Measurements from ENCODE around the gene TBC1D24. TPM values are rescaled to one million over a fixed set of nuclear protein-coding genes. Genes with fewer than 3 reads are reported as not detected.

Gene TBC1D24
- total RNA-seq, 1 experiment from 2014 or later: 18.0 TPM

DNA sequence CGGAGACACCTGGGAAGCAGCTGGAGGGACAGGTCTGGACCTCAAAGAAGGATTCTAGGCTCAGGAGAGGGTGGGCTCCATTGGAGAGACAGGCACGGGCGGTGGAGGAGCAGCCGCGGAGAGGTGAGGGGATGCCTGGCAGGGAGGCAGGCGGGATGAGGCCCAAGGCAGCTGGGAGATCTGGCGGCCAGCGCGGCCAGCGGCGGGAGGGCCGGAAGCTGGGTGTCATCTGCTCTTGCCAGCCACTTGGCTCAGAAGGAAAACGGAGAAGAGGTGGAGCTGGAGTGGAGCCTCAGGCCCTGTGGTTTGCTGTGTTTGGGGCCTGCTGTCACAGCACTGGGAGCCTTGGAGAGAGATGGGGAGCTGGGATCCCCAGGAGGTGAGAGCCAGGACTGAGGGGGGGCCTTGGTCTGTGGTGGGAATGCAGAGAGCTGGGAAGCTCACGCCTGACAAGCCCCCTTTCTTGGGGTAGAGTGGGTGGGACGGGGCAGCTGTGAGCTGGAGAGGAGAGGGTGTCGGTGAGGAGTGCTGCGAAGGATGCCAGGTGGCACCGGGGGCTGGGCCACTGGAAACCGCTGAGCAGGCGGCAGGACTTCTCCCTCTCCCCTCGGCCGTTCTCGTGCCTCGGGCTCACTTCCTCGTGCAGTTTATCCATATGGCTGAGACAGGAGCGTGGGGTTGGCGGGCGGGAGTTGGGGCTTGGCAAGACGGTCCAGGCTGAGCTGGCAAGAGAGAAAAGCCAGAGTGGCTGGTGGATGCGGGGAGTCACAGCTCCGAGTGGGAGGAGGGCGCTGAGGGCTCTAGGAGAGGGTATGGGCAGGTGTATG, 8.0 kb downstream of the TBC1D24 start:
- DNase-seq (ENCODE audit: low spot score): no peak

DNA sequence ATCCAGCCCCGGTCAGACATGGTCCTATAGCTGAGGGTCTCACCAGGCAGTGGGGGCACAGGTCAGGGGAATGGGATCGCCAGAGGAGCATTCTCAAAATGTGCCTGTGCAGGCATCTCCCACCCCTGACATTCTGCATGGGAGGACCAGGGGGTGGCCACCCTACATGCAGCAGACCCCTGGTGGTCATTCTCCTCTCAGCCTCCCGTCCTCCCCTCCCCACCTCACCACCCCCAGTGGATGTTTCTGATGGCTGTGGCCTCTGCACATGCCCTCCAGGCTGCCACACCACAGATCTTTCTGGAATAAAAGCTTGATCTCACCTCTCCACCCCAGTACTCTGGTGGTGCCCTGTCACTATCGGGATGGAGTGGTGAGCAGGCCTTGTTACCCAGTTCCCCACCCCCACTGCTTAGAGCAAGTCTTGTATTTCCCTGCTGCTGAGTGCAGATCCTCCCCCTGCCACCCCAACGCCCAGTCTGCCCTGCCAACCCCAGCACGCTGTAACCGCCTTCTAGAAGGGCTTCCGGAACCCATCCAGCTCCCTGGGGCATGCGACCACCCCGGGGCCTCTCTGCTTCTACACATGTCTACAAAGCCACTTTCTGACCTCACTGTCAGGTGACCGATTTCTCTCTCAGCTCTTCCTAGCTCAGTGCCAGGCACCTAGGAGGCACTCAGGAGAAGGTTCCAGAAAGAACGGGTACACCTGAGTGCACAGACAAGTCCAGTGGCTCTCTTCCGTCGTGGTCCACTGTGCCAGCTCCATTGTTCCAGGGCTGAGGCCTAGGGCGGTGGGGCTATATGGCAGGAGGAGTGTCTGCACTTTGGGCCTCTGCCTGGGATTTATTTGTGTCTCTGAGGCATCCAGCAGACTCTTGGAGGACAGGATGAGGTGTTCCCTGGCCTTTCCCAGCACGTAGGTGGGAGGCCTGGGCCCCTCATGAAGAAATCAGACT, 9.3 kb downstream of the TBC1D24 start:
- no peak for DNase-seq (ENCODE audit: low spot score)

DNA sequence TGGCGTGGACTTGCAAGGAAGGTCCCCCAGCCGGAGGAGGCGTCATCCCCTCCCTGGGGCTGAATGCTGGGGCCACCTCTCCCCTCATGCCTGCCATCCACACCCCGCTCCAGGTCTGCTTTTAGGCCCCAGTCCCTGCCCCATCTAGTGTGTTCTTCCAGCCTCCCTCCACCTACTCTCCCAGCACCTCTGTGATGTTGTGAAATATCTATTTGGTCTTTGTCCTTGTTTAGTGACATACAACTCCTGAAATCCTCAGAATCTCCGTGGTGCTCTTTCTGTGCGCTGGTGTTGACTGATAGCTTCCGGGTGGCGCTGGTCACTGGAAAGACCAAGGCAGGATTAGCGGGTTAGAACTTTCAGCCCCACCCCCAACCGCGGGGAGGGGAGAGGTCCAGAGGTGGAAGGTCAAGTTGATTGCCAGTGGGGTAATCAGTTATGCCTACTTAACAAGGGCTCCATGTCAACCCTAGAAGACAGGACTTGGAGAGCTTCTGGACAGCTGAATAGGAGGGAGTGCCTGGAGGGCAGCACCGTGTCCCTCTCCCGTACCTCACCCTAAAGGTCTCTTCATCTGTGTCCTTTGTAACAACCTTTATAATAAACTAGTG, 10.1 kb downstream of the TBC1D24 start:
- DNase-seq (ENCODE audit: low spot score): no peak

DNA sequence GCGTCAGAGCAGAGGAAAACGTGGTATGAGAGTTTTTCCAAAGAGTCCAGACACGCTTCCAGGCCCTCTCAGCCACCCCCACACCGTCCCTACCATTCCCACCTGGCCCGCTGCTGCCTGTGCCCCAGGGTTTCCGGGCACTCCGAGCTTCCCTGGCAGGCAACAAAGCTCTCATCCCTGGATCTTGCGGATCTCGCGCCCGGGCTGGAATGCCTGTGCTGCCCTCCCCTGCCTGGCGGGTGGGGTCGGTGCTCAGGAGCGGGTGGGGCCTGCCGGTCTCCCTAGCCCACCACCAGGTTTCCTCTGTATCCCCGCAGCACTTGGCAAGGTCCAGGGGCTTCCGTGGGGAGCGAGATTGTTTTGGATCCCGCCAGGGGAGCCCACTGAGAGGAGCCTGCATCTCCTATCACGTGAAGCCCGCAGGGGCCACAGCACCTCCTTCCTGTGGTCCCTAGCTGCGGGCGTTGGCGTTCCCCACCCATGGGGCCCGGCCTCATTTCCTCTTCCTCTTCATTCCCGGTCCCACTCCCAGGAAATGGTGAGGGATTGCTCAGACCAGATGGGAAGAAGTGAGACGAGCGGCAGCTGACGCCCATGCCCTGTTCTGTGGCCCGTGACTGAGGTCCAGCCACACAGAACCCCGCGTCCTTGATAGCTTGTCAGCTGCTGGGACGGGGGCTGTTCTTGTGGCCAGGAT, 11.0 kb downstream of the TBC1D24 start:
- no peak for DNase-seq (ENCODE audit: low spot score)

DNA sequence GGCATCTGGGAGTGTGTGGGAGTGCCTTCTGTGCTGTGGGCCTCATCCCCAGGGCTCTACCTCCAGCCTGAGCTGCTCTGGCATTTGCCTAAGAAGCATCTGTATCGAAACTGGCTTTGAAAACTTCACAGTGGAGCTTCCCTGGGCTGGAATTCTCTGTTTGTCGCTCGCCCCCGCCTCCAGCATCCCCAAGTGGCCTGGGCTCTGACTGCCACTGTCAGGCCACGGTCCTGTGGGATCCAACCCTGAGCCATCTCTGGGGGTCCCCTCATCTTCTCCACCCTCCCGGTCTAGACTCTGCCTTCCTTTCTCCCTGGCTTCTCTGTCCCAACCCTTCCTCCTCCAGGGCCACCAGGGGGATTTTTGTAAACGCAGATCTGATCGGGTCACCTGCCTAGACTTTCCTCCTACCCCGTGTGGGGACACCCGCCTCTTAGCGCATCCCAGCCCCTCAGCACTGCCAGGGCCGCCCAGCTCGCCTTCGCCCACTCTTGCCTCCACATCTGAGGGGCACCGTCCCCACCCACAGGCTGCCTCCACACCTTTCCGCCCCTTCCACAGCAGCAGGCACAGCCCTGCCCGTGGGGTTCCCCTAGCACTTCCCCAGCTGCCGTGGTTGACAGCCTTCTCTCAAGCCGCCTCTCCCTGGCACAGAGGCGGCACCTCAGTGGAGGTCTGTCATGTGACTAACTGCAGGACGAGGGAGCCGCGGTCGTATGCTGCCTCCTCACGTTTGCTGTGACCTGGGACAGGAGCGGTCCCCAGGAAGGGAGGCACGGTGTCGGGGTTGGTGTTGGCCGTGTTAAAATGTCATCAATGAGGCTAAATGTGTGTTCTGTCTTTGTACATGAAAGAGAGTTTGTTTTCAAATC, 12.0 kb downstream of the TBC1D24 start:
- no peak for DNase-seq (ENCODE audit: low spot score)

DNA sequence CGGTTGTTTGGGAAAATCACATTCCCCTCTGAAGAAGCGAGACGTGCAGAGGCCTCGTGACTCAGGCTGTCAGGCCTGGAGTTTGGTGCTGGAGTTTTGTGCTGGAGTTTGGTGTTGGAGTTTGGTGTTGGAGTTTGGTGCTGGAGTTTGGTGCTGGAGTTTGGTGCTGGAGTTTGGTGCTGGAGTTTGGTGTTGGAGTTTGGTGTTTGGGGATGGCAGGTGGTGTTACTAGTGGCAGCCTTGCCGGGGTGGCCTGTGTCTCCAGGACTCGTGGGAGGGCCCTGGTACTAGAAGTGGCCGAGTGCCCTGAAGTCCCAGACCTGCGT, 12.6 kb downstream of the TBC1D24 start:
- no peak for DNase-seq (ENCODE audit: low spot score)

DNA sequence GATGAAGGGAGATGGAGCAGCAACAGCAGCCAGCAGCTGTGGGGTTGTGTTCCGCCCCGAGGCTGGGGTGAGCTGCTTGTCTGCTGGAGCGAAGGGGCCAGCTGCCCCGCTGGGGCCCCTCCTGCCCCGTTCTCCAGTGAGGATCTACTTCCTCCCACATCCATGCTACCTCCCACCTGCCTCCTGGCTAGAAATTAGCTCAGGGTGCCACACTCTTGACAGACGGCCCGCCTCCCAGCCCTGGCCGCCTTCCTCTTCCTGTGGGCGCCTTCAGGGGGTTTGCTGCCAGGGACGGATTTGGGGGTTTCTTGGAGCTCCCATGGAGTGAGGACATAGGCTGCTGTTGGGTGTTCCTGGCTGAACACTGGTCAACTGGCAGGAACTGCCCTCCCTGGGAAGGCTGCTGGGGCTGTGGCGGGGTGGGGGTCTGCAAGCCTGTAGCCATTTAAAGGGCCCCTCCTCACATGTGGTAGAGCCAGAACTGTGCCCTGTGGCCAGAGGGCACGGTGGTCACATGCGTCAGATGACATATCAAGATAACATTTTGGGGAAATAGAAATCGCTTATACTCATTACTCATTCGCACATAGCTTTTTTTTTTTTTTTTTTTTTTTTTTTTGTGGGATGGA, 13.1 kb downstream of the TBC1D24 start:
- DNase-seq (ENCODE audit: low spot score): no peak

DNA sequence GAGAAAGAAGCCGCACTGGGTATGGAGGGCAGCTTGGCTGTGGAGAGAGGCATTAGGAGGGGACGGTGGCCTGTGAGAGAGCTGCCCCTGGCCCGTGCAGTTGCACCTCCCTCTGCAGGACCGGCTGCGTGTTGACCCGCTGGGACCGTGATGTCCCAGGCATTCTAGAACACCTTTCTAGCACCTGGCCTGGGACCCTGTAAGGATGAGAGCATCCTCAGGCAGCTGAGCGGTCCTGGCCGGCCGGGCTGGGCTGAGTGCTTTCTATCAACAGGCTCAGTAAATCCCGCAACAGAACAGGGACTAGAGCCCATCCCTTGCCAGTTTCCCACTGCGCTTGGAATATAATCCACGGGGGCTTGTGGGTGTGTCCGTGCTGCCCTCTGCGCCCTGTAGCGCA, 14.7 kb downstream of the TBC1D24 start:
- no peak for DNase-seq (ENCODE audit: low spot score)

DNA sequence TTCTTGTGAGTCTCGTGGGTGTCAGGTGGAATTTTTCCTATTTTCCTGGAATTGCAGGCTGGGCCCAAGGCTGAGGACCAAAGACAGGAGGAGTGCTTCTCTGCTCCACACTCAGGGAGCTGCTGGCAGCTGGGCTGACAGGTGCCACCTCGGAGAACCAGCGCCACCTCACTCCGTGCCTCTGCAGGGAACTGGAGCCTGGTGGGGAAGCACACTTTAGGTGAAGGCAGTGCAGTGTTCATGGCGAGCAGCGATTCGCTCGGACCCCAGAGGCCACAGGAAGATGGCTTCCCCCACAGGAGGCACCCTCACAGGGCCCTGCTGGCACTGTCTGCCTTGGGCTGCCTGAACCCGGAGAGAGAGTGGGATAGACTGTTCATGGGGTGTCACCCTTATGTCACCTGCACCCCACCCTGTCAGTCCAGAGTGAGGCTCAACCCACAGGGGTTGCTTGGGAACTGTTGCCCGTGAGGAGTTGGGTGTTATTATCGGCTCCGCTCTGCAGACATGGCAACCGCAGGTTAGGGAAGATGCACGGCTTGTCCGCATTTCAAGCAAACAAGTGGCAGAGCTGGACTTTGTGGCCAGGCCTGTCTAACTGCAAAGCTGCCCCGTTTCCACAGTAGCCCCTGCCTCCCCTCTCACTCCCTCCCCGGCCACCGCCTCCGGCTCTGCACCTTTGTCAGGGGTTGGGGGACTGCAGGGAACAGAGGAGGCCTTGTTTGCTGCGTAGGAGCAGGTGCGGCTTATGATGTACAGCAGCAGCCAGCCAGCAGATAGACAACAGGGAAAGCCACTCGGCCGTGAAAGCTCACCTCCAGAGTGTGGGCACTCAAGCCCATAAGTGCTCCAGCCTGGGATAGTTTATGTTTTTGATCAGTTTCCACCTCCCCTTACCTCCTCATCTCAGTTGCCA, 15.5 kb downstream of the TBC1D24 start:
- no peak for DNase-seq (ENCODE audit: low spot score)

DNA sequence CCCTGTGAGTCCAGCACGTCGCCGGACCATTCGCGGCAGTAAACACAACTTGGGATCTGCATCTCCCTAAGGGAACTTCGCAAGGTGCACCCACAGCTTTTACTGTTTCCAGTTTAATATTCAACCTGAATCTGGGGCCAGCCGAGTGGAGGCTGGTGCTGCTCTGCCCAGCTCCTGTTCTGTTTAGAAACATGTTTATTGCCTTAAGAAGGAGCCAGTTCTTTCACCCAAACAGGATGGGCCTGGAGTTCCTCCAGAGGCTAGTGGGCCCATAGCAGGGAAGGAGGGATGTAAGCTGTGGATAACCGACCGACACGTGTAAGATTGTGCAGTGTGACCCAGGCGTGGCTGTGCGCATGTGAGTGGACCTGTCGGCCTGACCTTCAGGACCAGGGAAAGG, 17.4 kb downstream of the TBC1D24 start:
- DNase-seq (ENCODE audit: low spot score): no peak

DNA sequence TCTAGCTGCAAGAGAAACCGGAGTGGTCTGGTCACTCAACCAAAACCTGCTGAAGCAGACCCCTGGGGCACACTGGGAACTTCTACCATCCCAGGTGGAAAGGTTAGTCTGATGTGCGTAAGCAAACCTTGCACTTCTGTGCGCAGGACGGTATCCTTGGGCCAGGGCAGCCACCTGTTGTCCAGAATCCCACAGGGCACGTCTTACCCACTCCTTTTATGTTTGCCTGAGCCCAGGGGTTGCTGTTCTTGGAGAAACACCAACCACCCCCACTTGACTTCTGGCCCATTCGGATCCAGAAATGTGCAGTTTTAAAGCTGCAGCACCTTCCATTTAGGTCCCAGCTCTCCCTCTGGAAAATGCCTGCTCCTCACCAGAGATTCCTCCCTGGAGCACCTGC, 18.7 kb downstream of the TBC1D24 start:
- DNase-seq (ENCODE audit: low spot score): no peak

DNA sequence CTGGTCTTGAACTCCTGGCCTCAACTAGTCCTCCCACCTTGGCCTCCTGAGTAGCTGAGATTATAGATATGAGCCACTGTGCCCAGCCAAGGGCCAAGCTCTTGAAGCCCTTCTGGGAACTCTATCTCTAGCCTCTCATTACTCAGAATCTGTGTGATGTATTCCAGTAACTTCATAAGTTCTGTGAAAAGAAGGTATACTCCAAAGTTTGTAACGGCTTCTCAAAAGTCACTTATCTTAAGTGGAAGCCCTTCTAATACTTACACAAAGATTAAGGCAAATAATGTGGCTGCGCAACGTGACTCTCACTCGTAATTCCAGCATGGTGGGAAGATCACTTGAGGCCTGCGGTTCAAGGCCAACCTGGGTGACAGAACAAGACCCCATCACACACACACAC, 19.7 kb downstream of the TBC1D24 start:
- no peak for DNase-seq (ENCODE audit: low spot score)

DNA sequence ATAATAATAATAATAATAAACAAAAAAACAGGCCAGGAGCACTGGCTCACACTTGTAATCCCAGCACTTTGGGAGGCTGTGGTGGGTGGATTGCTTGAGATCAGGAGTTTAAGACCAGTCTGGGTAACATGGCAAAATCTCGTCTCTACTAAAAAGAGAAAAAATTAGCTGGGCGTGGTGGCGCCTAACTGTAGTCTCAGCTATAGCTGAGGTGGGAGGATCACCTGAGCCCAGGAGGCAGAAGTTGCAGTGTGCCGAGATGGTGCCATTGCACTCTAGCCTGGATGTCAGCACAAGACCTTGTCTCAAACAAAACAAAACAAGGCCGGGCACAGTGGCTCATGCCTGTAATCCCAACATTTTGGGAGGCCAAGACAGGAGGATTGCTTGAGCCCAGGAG, 20.1 kb downstream of the TBC1D24 start:
- no peak for DNase-seq (ENCODE audit: low spot score)

DNA sequence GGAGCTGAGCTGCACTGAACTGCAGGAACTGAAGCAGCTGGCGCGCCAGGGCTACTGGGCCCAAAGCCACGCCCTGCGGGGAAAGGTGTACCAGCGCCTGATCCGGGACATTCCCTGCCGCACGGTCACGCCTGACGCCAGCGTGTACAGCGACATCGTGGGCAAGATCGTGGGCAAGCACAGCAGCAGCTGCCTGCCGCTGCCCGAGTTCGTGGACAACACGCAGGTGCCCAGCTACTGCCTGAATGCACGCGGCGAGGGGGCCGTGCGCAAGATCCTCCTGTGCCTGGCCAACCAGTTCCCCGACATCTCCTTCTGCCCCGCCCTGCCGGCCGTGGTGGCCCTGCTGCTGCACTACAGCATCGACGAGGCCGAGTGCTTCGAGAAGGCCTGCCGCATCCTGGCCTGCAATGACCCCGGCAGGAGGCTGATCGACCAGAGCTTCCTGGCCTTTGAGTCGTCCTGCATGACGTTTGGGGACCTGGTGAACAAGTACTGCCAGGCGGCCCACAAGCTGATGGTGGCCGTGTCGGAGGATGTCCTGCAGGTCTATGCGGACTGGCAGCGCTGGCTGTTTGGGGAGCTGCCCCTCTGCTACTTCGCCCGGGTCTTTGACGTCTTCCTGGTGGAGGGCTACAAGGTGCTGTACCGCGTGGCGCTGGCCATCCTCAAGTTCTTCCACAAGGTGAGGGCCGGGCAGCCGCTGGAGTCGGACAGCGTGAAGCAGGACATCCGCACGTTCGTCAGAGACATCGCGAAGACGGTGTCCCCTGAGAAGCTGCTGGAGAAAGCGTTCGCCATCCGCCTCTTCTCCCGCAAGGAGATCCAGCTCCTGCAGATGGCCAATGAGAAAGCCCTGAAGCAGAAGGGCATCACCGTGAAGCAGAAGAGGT, 21.5 kb downstream of the TBC1D24 start:
- DNase-seq (ENCODE audit: low spot score): no peak

DNA sequence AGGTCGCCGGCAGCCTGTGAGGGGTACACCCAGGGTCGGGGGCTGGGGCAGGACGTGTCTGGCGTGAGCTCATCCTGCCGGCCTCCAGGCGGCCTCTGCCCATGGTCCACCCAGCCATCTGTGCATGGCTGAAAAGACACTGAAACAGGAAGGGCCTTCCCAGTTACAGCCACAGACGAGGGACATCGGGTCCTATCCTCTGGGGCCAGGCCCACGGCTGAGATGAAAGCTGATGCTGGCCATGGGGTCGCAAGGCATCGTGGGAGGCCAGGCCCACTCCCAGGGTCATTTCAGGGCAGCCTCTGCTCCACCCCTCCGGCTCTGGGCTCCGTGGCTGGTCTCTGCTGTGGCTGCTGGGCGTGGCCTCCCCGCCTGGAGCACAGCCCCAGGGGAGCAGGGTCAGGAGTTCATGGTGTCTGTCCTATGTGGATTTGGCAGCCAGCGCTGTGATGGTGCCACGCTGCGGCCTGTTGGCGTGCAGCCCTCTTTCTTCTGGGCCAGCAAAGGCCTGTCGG, 22.2 kb downstream of the TBC1D24 start:
- no peak for DNase-seq (ENCODE audit: low spot score)

DNA sequence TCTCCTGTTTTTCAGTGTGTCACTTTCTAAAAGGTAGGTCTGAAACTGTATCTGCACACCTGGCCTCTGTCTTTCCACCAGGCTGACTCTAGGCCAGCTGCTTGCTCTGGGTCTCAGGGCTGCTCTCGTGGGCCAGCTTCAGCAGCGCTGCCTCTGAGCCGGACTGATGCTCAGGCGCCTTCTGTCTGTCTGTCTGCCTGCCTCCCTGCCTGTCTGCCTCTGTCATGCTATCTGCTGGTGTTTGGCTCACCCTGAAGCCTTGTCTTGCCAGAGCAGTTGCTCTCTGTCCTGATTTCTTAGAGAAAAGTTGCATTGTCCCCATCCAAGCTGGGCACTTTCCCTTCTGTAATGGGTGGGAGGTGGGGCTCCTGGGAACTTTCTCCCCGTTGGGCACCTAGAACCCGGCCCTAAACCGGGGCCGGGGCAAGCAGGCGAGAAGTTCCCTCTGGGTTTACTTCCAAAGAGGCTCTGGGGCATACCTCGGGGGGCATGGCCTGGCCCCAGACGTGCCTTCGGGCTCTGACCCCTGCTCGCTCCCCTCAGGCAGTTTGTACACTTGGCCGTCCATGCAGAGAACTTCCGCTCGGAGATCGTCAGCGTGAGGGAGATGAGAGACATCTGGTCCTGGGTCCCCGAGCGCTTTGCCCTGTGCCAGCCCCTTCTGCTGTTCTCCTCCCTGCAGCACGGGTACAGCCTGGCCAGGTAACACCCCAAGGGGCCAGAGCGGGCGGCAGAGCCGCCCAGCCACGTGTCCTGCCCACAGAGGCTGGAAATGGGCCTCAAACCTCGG, 23.0 kb downstream of the TBC1D24 start:
- DNase-seq (ENCODE audit: low spot score): no peak

DNA sequence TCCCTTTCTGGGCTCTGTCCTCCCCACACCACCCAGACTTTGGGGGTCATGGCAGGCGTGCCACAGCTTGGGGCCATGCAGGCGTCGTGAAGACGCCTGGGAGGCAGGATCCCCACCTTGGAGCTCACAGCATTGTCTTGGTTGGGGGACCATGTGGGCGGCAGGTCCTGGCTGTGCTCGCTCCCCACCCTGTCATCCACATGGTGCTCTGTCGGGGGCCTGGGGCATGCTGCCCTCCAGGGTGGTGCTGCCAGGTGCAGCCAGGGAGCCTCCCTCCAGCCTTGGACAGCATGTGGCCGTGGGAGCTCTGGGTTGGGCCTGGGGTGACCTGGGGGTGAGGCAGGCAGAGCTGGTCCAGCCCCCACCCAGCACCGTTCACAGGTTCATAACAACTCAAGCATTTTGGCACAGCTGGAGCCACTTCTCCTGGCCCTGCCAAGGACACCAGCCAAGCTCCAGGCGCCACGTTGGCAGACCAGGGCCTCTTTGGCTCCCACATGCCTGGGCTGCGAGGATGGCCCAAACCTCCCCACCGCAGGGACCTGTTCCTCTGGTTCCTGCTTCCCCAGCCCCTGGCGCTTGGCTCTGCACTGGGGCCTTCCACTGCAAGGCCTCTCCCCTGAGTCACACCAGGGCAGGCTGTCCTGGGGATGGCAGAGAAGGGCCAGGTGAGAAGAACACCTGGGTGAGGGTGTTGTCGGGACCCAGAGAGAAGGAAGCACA, 23.8 kb downstream of the TBC1D24 start:
- no peak for DNase-seq (ENCODE audit: low spot score)
